ENCODE measurements around the gene APBA2.

- no peak for TF ChIP-seq CTCF (IDR thresholded peaks at IDR 0.05)
- TF ChIP-seq POLR2A (IDR thresholded peaks at IDR 0.05) = no peak
These were observed 106.6 kb downstream of the APBA2 start for GRCh38 chr15:28992336-28992864.

All from transverse colon (tissue), 3 donors.